ENCODE results near the gene ERV3-1.
A peak's percentile ranks its signal among the peaks of the same experiment; 100 is the strongest.
"Not testable (repeated sequence)": the region's sequence is repeated elsewhere in the genome, so short reads cannot be mapped to it uniquely, and the experiment has no call there.

ERV3-1 gene

GRCh38 chr7:64978497-64979203, 27.8 kb downstream of the ERV3-1 start:
- H3K36me3 Mint-ChIP-seq, result peaks cover 69% of the 10 kb centered on the region
- H3K9me3 Mint-ChIP-seq, result peaks cover 18% of the 10 kb centered on the region

GRCh38 chr7:64965594-64965993, 40.9 kb downstream of the ERV3-1 start:
- Mint-ChIP-seq H3K27ac (no peak overlapping the region), H3K27me3 (no peaks in the 10 kb centered on the region), H3K36me3 (peaks cover 5% of the 10 kb centered on the region), H3K9me3 (peaks cover 10% of the 10 kb centered on the region), H3K4me1 (no peaks in the 10 kb centered on the region), H3K4me3 (no peak overlapping the region)
- no peak for ATAC-seq

More at GRCh38 chr7:64978497-64979203, 27.8 kb downstream of the ERV3-1 start:
- H3K4me3 Mint-ChIP-seq, result no peak overlapping the region
- H3K27ac Mint-ChIP-seq, result no peak overlapping the region
- H3K4me1 Mint-ChIP-seq, result no peaks in the 10 kb centered on the region
- no peaks in the 10 kb centered on the region for H3K27me3 Mint-ChIP-seq
- no peak for ATAC-seq

- H3K4me1 Mint-ChIP-seq, result no peaks in the 10 kb centered on the region
- no peaks in the 10 kb centered on the region for H3K27me3 Mint-ChIP-seq
- H3K36me3 Mint-ChIP-seq, result peaks cover 12% of the 10 kb centered on the region
- H3K27ac Mint-ChIP-seq, result no peak overlapping the region
- H3K4me3 Mint-ChIP-seq, result no peak overlapping the region
- H3K9me3 Mint-ChIP-seq, result peaks cover 17% of the 10 kb centered on the region
- no peak for ATAC-seq
These were observed 47.3 kb downstream of the ERV3-1 start for GRCh38 chr7:64959072-64959747.

GRCh38 chr7:64951250-64951848, 55.1 kb downstream of the ERV3-1 start:
- H3K36me3 Mint-ChIP-seq, result no peaks in the 10 kb centered on the region

GRCh38 chr7:64950673-64951072, 55.8 kb downstream of the ERV3-1 start:
- not testable (repeated sequence) for H3K36me3 Mint-ChIP-seq

More at GRCh38 chr7:64951250-64951848, 55.1 kb downstream of the ERV3-1 start:
- peak; percentile 36 for ATAC-seq
- Mint-ChIP-seq H3K27me3 (peaks cover 48% of the 10 kb centered on the region), H3K9me3 (peaks cover 3% of the 10 kb centered on the region), H3K4me1 (no peaks in the 10 kb centered on the region), H3K27ac (no peak overlapping the region), H3K4me3 (no peak overlapping the region)

GRCh38 chr7:64948774-64949173, 57.7 kb downstream of the ERV3-1 start:
- not testable (repeated sequence) for ATAC-seq, H3K4me3 Mint-ChIP-seq, H3K4me1 Mint-ChIP-seq, H3K36me3 Mint-ChIP-seq, H3K9me3 Mint-ChIP-seq, H3K27ac Mint-ChIP-seq
- H3K27me3 Mint-ChIP-seq, result peaks cover 70% of the 10 kb centered on the region

More at GRCh38 chr7:64950673-64951072, 55.8 kb downstream of the ERV3-1 start:
- not testable (repeated sequence) for H3K4me1 Mint-ChIP-seq, H3K4me3 Mint-ChIP-seq, H3K9me3 Mint-ChIP-seq, ATAC-seq, H3K27ac Mint-ChIP-seq
- peaks cover 55% of the 10 kb centered on the region for H3K27me3 Mint-ChIP-seq

- Mint-ChIP-seq H3K9me3 (no peaks in the 10 kb centered on the region), H3K27me3 (peaks cover 78% of the 10 kb centered on the region), H3K4me1 (no peaks in the 10 kb centered on the region), H3K36me3 (no peaks in the 10 kb centered on the region), H3K4me3 (peak overlapping the region; percentile 57), H3K27ac (no peak overlapping the region)
- ATAC-seq, result no peak
These were observed 59.1 kb downstream of the ERV3-1 start for GRCh38 chr7:64947252-64948000.

- H3K36me3 Mint-ChIP-seq, result no peaks in the 10 kb centered on the region
These were observed 59.7 kb downstream of the ERV3-1 start for GRCh38 chr7:64946772-64947171.

GRCh38 chr7:64945503-64946175, 60.8 kb downstream of the ERV3-1 start:
- no peaks in the 10 kb centered on the region for H3K4me1 Mint-ChIP-seq
- no peak overlapping the region for H3K27ac Mint-ChIP-seq
- no peak for ATAC-seq
- H3K36me3 Mint-ChIP-seq, result no peaks in the 10 kb centered on the region
- no peak overlapping the region for H3K4me3 Mint-ChIP-seq
- H3K27me3 Mint-ChIP-seq, result peaks cover 72% of the 10 kb centered on the region
- H3K9me3 Mint-ChIP-seq, result no peaks in the 10 kb centered on the region

More at GRCh38 chr7:64946772-64947171, 59.7 kb downstream of the ERV3-1 start:
- peak; percentile 53 for ATAC-seq
- Mint-ChIP-seq H3K27me3 (peaks cover 80% of the 10 kb centered on the region), H3K27ac (no peak overlapping the region), H3K4me3 (no peak overlapping the region), H3K9me3 (no peaks in the 10 kb centered on the region), H3K4me1 (no peaks in the 10 kb centered on the region)

- not testable (repeated sequence) for H3K27ac Mint-ChIP-seq, H3K4me3 Mint-ChIP-seq, ATAC-seq, H3K9me3 Mint-ChIP-seq, H3K36me3 Mint-ChIP-seq, H3K4me1 Mint-ChIP-seq
- H3K27me3 Mint-ChIP-seq, result peaks cover 65% of the 10 kb centered on the region
These were observed 61.6 kb downstream of the ERV3-1 start for GRCh38 chr7:64944667-64945502.
